GM10266 (cell line): ENCODE measurements around the gene KRT4.
"Not testable (repeated sequence)": the region's sequence is repeated elsewhere in the genome, so short reads cannot be mapped to it uniquely, and the experiment has no call there.

ENCODE experiments used
- DNase-seq: peaks from one replicate; pipeline ENCODE4 v3.0.0; 2012; ENCODE audit errors: extremely low spot score
- TF ChIP-seq, protein P1 (sequence below): IDR thresholded peaks from 2 replicates; pipeline ENCODE4 v1.5.1; 2012; ENCODE audit warnings: mild to moderate bottlenecking, low read depth; ENCODE audit not compliant: control insufficient read depth, insufficient read depth; ENCODE audit errors: missing control alignments

KRT4 gene

DNA sequence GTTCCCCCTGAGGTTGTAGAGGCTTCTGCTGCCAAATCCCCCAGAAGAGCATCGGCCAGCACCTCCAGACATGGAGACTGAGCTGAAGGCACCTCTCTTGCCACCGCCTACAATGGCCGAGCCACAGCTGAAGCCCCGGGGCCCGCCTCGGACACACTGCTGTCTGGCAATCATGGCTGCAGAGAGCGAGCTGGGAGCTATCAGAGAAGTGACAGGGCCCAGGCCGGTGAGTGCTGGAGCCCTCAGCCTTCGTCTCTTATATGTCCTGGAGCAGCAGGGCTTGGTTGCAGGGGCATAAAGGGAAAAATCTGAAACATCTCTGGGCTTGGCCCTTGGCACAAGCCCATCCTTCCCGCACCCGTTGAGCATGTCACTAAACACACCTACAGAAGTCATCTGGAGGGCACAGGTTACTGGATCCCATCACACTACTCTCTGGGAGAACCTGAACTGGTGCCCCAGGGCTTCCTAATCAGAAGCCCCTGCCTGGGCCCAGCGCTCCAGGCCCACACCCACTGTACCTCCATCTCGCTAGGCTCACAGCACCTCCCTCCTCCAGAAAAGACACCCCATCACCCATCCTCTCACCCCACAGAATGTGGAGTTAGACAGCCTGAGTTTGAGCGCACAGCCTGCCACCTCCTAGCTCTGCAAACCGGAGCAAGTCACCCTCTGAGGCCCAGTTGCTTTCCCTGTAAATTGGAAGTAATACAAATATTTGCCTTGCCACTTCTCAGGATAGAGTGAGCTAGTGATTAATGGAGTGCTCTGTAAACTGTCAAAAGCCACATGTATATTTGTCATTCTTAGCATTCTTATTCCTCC is at the start of gene KRT4:
TSS of gene KRT4 (minus strand) at position 232 of the 825 bp plus-strand sequence. CDS start at position 174, 58 bp downstream.
- TF ChIP-seq, protein P1, sequence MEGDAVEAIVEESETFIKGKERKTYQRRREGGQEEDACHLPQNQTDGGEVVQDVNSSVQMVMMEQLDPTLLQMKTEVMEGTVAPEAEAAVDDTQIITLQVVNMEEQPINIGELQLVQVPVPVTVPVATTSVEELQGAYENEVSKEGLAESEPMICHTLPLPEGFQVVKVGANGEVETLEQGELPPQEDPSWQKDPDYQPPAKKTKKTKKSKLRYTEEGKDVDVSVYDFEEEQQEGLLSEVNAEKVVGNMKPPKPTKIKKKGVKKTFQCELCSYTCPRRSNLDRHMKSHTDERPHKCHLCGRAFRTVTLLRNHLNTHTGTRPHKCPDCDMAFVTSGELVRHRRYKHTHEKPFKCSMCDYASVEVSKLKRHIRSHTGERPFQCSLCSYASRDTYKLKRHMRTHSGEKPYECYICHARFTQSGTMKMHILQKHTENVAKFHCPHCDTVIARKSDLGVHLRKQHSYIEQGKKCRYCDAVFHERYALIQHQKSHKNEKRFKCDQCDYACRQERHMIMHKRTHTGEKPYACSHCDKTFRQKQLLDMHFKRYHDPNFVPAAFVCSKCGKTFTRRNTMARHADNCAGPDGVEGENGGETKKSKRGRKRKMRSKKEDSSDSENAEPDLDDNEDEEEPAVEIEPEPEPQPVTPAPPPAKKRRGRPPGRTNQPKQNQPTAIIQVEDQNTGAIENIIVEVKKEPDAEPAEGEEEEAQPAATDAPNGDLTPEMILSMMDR: no peak
- no peak for DNase-seq

DNA sequence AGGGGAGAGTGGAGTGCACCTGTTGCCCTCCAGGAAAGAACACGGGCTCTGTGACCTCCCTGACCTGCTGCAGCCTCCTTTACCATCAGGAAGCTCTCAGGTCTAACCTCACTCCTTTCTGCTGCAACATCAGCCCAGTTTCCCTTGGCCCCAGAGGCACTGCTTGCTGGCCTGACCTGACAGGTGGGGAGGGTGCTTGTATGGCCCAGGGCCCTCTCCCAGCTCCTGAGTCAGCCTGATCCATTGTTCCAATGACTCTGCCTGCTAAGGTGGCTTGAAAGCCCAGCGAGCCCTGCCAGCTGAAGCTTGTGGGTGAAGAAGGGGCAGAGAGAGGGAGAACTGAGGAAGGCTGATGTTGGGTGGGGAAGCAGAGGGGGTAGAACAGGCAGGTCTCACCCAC is 48.1 kb upstream of the KRT4 start:
- TF ChIP-seq, protein P1: no peak
- no peak for DNase-seq

DNA sequence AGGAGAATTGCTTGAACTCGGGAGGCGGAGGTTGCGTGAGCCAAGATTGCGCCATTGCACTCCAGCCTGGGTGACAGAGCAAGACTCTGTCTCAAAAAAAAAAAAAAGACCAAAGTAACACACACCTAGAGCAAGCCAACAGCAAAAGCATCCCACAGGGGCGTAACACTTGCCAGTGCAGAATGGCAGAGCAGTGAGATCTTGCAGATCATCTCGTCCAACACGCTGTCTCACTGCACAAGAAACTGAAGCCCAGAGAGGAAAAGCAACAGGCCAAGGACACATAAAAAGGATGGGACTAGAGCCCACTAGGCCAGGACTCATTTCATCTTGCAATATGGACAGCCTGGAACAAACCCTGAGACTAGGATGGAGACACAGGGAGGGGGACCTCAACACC is 47.6 kb upstream of the KRT4 start:
- TF ChIP-seq, protein P1: no peak

DNA sequence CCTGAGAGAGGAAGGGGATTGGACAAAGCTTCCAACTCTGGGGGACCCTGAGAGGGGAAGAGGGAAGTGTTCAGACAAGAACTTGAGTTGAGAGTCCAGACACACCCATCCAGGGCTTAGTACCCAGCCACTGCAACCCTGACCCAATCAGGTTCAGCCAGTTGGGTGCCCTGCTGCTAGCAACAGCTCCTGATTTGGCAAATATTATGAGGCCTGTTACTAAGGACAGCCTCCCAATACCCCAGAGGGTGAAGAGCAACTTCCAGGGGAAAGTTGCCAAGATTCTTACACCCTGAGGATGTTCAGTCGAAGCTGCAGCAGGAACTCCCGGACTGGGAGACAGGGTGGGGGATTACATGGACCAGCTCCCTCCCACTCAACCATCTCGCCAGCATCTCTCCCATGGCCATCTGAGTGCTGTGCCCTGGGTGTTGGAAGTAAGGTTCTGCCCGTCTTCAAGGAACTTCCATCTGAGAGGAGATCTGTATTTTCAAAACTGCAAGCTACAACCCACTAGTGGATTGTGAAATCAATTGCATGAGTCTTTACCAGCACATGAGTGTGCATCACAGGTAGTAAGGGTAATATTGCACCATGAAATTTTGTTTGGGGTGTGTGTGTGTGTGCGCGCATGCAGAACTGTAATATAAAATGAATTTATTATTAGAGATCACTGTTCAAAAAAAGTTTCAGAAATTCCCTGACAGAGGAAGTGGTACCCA is 46.3 kb upstream of the KRT4 start:
- TF ChIP-seq, protein P1: no peak
- DNase-seq: no peak

More for the DNA sequence above, 47.6 kb upstream of the KRT4 start:
- DNase-seq: no peak

DNA sequence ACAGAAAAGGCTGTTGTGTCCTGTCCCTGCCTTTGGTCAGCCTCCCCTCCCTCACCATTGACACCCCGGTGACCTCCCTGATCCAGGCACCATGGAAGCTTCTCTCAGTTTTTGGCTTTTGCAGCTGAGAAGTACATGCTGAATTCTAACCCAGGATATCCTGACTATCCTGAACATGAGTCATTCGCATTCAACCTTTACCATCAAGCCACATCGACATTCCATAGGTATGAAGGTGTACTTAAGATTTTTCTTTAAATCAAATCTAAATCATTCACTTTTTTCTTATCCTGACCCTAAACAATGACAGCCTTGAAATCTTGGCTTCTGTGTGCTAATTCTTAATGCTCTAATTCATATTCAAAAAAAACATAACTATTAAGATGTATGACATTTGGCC is 43.6 kb upstream of the KRT4 start:
- no peak for DNase-seq
- TF ChIP-seq, protein P1: no peak

DNA sequence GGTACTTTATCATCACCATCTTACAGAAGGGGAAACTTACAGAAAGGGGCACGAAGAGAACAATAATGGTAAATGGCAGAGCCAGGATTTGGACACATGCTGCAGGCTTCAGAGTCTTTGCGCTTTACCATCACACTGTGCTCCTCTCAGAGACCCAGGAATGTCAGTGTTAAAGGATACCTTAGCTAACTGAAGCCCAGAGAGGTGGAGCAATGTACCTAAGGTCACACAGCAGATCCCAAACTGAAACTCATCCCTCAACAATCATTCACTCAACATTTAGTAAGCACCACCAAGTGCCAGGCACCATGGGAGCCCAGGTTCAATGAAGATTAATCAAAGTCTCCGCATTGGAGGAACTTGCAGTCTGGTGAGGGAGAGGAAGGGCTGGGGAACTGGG is 42.9 kb upstream of the KRT4 start:
- TF ChIP-seq, protein P1: no peak
- DNase-seq: no peak

DNA sequence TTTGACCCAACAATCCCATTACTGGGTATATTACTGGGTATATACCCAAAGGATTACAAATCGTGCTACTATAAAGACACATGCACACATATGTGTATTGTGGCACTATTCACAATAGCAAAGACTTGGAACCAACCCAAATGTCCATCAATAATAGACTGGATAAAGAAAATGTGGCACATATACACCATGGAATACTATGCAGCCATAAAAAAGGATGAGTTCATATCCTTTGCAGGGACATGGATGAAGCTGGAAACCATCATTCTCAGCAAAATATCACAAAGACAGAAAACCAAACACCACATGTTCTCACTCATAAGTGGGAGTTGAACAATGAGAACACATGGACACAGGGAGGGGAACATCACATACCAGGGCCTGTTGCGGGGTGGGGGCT is 42.2 kb upstream of the KRT4 start:
- DNase-seq: not testable (repeated sequence)

DNA sequence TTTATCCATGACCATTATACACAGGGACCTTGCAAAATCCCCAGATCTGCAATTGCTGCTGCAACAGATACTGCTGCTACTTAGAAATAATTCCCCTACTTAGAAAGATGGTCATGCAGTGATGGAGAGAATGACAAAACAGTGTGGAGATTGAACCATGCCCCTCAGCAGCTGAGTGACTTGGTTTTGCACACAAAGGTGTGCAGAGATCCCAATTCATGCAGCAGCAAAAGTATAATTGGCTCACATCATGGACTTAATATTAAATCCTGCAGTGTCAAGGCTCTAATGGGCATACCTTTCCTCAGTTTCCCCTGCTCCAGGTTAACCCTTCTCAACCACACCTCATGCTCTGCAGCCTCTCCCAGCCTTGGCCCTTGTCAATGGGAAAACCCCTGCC is 37.9 kb upstream of the KRT4 start:
- DNase-seq: no peak
- TF ChIP-seq, protein P1: no peak
